BLaER1 treated with 17β-estradiol and CSF1 and Interleukin-3, amounts not matched to agents 10 nM and 100 nM (cell line): Measurements from ENCODE around the gene ITGAL.
A peak's percentile ranks its signal among the peaks of the same experiment; 100 is the strongest.

Experiments used
- H3K27ac ChIP-seq, 11 experiments: shearing (Covaris generic); formaldehyde crosslinking; 2 replicates each; pipeline ENCODE4 v1.8.1; 2022
- H3K27me3 ChIP-seq, 11 experiments: shearing (Covaris generic); formaldehyde crosslinking; 2 replicates each; pipeline ENCODE4 v1.8.1; 2022
- H3K36me3 ChIP-seq, 11 experiments: shearing (Covaris generic); formaldehyde crosslinking; 2 replicates each; pipeline ENCODE4 v1.8.1; 2022
- H3K4me1 ChIP-seq, 10 experiments: shearing (Covaris generic); formaldehyde crosslinking; 2 replicates each; pipeline ENCODE4 v1.8.1; 2022
- H3K4me2 ChIP-seq, 11 experiments: shearing (Covaris generic); formaldehyde crosslinking; 2 replicates each; pipeline ENCODE4 v1.8.1; 2022
- H3K4me3 ChIP-seq, 10 experiments: shearing (Covaris generic); formaldehyde crosslinking; 2 replicates each; pipeline ENCODE4 v1.8.1; 2022
- H3K9ac ChIP-seq, 11 experiments: shearing (Covaris generic); formaldehyde crosslinking; 2 replicates each; pipeline ENCODE4 v1.8.1; 2022
- H3K9me3 ChIP-seq, 11 experiments: shearing (Covaris generic); formaldehyde crosslinking; replicated peaks in 1 of 11; 2 replicates each; pipeline ENCODE4 v1.8.1; 2022
- H4K20me1 ChIP-seq, 11 experiments: shearing (Covaris generic); formaldehyde crosslinking; 2 replicates each; pipeline ENCODE4 v1.8.1; 2022
- Cebpa-rat ChIP-seq, 11 experiments: shearing (Covaris generic); IDR thresholded peaks; 2 replicates each; pipeline ENCODE4 v1.8.1; 2022

The ITGAL gene

DNA sequence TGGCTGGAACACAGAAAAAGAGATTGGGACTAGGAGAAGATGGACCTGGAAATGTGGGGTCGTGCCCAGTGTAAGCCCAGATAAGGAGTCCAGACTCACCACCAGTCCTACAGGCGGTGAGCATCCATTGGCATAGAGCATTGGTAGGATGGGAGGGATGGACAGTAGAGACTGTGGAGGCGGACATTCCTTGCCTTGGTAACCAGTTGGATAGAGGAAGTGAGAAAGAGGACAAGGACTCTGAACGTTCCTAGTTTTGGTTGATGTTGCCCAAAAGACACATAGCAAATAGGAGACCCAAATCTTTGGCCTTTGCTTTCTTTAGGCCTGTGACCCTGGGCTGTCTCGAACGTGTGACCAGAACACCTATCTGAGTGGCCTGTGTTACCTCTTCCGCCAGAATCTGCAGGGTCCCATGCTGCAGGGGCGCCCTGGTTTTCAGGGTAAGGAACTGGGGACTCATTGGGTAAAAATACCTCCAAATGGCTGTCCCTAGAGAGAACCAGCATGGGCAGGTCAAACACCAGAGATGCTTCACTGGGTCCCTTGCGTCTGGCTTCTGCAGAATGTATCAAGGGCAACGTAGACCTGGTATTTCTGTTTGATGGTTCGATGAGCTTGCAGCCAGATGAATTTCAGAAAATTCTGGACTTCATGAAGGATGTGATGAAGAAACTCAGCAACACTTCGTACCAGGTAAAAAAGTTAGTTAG is 6.4 kb downstream of the ITGAL start:
- Histone ChIP-seq H3K4me3 (no peak overlapping the region), H3K9me3 (no peaks in the 10 kb centered on the region), H3K9ac (no peak overlapping the region), H3K4me2 (peak overlapping the region in 6 of 11 experiments; percentile 24 to 76 (median 52); a peak in 11 of 22 replicates), H3K4me1 (peaks cover 3 to 73% (median 10%) of the 10 kb centered on the region in 10 experiments), H4K20me1 (peaks cover 0 to 30% (median 0%) of the 10 kb centered on the region in 11 experiments; a peak in 4 of 22 replicates), H3K27me3 (peaks cover 0 to 38% (median 24%) of the 10 kb centered on the region in 11 experiments; a peak in 18 of 22 replicates), H3K27ac (no peak overlapping the region), H3K36me3 (peaks cover 0 to 87% (median 0%) of the 10 kb centered on the region in 11 experiments; a peak in 10 of 22 replicates)
- TF ChIP-seq Cebpa-rat (IDR thresholded peaks at IDR 0.05): no peak

DNA sequence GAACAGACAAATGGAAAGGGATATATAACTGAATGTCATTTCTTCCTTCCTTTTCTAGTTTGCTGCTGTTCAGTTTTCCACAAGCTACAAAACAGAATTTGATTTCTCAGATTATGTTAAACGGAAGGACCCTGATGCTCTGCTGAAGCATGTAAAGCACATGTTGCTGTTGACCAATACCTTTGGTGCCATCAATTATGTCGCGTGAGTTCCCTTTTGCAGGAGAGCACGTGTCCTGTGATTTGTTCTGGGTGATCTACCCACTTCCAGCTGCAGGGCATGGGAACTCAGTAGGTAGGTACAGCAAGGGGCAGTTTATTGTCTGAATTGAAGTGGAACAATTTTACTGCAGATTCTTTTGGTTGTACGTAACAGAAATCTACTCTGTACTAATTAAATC is 8.8 kb downstream of the ITGAL start:
- no peak overlapping the region for H3K4me2 ChIP-seq
- peaks cover 0 to 87% (median 0%) of the 10 kb centered on the region in 11 experiments; a peak in 10 of 22 replicates for H3K36me3 ChIP-seq
- peaks cover 0 to 15% (median 5%) of the 10 kb centered on the region in 11 experiments; a peak in 7 of 22 replicates for H3K27me3 ChIP-seq
- H3K9ac ChIP-seq: no peak overlapping the region
- peaks cover 0 to 27% (median 0%) of the 10 kb centered on the region in 11 experiments; a peak in 3 of 22 replicates for H4K20me1 ChIP-seq
- H3K9me3 ChIP-seq: no peaks in the 10 kb centered on the region
- no peak overlapping the region for H3K27ac ChIP-seq
- H3K4me3 ChIP-seq: no peak overlapping the region
- no peak for TF ChIP-seq Cebpa-rat (IDR thresholded peaks at IDR 0.05)
- peaks cover 7 to 59% (median 19%) of the 10 kb centered on the region in 10 experiments; a peak in 16 of 20 replicates for H3K4me1 ChIP-seq

DNA sequence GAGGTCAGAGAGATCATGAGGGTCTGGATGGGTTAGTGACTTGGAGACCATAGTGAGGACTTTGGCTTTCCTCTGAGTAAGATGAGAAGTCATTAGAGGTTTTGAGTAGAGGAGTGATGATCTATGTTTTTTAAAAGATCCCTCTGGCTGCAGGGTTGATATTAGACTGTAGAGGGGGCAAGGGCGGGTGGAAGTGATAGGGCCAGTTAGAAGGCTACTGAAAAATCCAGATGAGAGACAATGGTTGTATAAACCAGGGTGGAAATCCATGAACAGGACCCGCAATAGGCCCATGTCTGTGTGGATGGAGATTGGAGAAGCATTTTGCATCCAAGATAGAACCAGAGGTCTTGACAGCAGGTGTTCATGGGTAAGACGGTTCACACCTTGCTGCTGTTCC is 9.8 kb downstream of the ITGAL start:
- Histone ChIP-seq H3K9ac (no peak overlapping the region), H3K4me1 (peaks cover 7 to 49% (median 19%) of the 10 kb centered on the region in 10 experiments; a peak in 16 of 20 replicates), H3K4me2 (no peak overlapping the region), H3K36me3 (peaks cover 0 to 87% (median 0%) of the 10 kb centered on the region in 11 experiments; a peak in 10 of 22 replicates), H3K27me3 (peaks cover 0 to 9% (median 0%) of the 10 kb centered on the region in 11 experiments; a peak in 5 of 22 replicates), H3K9me3 (no peaks in the 10 kb centered on the region), H3K4me3 (no peak overlapping the region), H3K27ac (no peak overlapping the region), H4K20me1 (peaks cover 0 to 36% (median 0%) of the 10 kb centered on the region in 11 experiments; a peak in 4 of 22 replicates)
- TF ChIP-seq Cebpa-rat (IDR thresholded peaks at IDR 0.05): no peak

DNA sequence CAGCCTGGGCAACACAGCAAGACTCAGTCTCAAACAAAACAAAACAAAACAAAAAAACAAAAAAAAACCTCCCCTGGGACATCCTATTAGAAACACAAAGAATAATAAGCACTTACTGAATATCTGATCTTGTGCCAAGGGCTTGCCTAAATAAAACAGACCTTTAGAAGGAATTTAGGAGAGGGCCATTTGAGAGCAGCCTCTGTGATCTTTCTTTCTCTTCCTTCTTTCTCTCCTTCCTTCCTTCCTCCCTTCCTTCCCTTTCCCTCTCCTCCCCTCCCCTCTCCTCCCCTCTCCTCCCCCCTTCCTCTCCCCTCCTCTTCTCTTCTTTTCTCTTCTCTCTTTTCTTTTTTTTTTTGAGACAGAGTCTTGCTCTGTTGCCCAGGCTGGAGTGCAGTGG is 12.3 kb downstream of the ITGAL start:
- no peak overlapping the region for H3K27ac ChIP-seq
- no peaks in the 10 kb centered on the region for H3K9me3 ChIP-seq
- H4K20me1 ChIP-seq: peaks cover 0 to 39% (median 0%) of the 10 kb centered on the region in 11 experiments; a peak in 4 of 22 replicates
- H3K27me3 ChIP-seq: no peaks in the 10 kb centered on the region
- peaks cover 0 to 98% (median 0%) of the 10 kb centered on the region in 11 experiments; a peak in 10 of 22 replicates for H3K36me3 ChIP-seq
- no peak for TF ChIP-seq Cebpa-rat (IDR thresholded peaks at IDR 0.05)
- peaks cover 7 to 45% (median 20%) of the 10 kb centered on the region in 10 experiments; a peak in 17 of 20 replicates for H3K4me1 ChIP-seq
- H3K9ac ChIP-seq: 0 out of 22 replicates have a peak overlapping the region, but pooled peaks of 1 of the 11 experiments have one; percentile 10
- H3K4me2 ChIP-seq: peak overlapping the region in 6 of 11 experiments; percentile 18 to 33 (median 22); a peak in 9 of 22 replicates
- H3K4me3 ChIP-seq: no peak overlapping the region

DNA sequence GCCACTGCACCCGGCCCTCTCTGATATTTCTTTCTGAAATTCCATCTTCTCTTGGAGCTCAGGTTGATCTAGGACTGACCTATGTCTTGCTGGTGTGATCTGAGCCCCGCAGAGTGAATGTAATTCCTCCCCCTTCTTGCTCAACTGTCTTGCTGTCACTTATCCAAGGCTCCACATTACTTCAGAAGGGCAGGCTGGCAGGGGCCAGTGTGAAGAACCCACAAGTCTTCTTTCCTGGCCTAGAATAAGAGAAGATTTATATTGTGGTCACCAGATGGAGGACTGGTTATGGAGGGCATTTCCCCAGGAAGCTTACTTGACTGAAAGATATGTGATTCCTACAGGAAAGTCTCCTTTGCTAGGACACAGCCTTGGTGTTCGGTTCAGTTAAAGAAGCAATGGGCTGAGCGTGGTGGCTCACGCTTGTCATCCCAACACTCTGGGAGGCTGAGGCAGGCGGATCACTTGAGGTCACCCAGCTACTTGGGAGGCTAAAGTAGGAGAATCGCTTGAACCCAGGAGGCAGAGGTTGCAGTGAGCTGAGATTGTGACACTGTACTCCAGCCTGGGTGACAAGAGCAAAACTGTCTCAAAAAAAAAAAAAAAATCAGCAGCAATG is 13.4 kb downstream of the ITGAL start:
- Histone ChIP-seq H3K27me3 (no peaks in the 10 kb centered on the region), H4K20me1 (peaks cover 0 to 39% (median 0%) of the 10 kb centered on the region in 11 experiments; a peak in 4 of 22 replicates), H3K4me3 (no peak overlapping the region), H3K9ac (no peak overlapping the region), H3K36me3 (peaks cover 0 to 98% (median 0%) of the 10 kb centered on the region in 11 experiments; a peak in 10 of 22 replicates), H3K9me3 (no peaks in the 10 kb centered on the region), H3K4me1 (peaks cover 7 to 46% (median 20%) of the 10 kb centered on the region in 10 experiments; a peak in 17 of 20 replicates), H3K4me2 (peak overlapping the region in 1 of 11 experiments; percentile 30; a peak in 2 of 22 replicates), H3K27ac (no peak overlapping the region)
- no peak for TF ChIP-seq Cebpa-rat (IDR thresholded peaks at IDR 0.05)

DNA sequence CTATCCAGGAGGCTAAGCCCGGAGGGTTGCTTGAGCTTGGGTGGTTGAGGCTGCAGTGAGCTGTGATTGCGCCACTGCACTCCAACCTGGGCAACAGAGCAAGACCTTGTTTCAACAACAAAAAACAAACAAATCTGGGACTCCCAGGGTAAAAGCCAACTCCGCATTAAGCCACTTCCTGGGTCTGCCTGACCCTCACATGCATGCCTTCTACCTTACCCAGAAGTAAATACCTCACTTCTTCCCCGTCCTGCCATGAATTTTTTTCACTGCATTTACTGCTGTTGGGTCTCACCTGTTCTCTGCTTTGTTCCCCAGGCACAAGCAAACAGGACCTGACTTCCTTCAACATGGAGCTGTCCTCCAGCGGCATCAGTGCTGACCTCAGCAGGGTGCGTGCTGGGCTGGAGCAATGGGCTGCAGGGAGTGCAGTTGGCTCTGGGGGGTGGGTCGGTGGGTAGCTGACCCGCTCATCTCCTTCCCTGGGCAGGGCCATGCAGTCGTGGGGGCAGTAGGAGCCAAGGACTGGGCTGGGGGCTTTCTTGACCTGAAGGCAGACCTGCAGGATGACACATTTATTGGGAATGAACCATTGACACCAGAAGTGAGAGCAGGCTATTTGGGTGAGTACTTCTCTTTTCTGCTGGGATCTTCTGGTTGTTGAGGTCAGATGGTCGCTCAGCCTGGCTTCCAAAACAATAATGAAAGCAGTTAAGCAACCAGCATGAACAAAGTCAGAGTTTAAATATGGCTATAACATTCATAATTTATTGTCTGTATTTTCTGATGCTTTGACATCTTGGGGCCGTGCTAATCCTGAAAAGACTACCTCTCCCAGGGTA is 16.4 kb downstream of the ITGAL start:
- H3K36me3 ChIP-seq: peaks cover 0 to 95% (median 0%) of the 10 kb centered on the region in 11 experiments; a peak in 10 of 22 replicates
- H3K9ac ChIP-seq: no peak overlapping the region
- peak overlapping the region in 4 of 11 experiments; percentile 26 to 57 (median 38); a peak in 8 of 22 replicates for H3K4me2 ChIP-seq
- H4K20me1 ChIP-seq: peaks cover 0 to 42% (median 0%) of the 10 kb centered on the region in 11 experiments; a peak in 4 of 22 replicates
- no peaks in the 10 kb centered on the region for H3K27me3 ChIP-seq
- no peak overlapping the region for H3K27ac ChIP-seq
- H3K9me3 ChIP-seq: no peaks in the 10 kb centered on the region
- no peak overlapping the region for H3K4me3 ChIP-seq
- H3K4me1 ChIP-seq: peaks cover 7 to 55% (median 37%) of the 10 kb centered on the region in 10 experiments; a peak in 18 of 20 replicates
- TF ChIP-seq Cebpa-rat (IDR thresholded peaks at IDR 0.05): no peak

DNA sequence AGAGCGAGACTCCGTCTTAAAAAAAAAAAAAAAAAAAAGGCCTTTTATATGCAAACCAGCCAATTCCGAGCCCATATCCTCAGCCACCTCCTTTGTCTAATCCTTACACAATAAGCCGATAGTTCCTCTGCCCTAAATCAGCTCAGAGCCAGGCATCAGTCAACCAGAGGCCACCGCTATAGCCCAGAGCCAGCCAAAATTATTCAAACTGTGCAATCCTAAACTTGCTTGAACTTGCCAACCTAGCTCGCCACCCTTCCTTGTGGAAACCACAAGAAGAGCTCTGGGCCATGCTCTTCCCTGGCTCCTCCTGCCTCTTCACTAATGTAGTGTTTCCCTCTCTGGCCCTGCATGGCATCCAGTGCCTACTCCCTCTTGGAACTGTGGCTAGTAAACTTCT is 17.7 kb downstream of the ITGAL start:
- no peaks in the 10 kb centered on the region for H3K27me3 ChIP-seq
- H3K9me3 ChIP-seq: no peaks in the 10 kb centered on the region
- H4K20me1 ChIP-seq: peaks cover 0 to 47% (median 0%) of the 10 kb centered on the region in 11 experiments; a peak in 4 of 22 replicates
- peaks cover 0 to 96% (median 0%) of the 10 kb centered on the region in 11 experiments; a peak in 10 of 22 replicates for H3K36me3 ChIP-seq
- TF ChIP-seq Cebpa-rat (IDR thresholded peaks at IDR 0.05): no peak
- H3K4me1 ChIP-seq: peaks cover 3 to 48% (median 33%) of the 10 kb centered on the region in 10 experiments; a peak in 18 of 20 replicates
- no peak overlapping the region for H3K27ac ChIP-seq
- H3K9ac ChIP-seq: no peak overlapping the region
- no peak overlapping the region for H3K4me3 ChIP-seq
- 0 out of 22 replicates have a peak overlapping the region, but pooled peaks of 1 of the 11 experiments have one; percentile 62 for H3K4me2 ChIP-seq

DNA sequence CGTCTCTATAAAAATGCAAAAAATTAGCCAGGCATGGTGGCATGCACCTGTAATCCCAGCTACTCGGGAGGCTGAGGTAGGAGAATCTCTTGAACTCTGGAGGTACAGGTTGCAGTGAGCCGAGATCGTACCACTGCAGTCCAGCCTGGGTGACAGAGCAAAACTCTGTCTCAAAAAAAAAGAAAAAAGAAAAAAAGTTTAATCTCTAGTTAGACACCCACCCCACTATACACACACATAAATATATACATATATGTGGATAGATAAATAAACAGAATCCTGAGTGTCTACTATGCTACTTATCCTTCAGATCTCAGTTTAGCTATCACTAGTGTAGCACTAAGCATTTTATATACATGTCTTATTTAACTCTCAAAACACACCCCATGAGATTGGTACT is 18.7 kb downstream of the ITGAL start:
- no peak for TF ChIP-seq Cebpa-rat (IDR thresholded peaks at IDR 0.05)
- Histone ChIP-seq H3K9ac (no peak overlapping the region), H3K36me3 (peaks cover 0 to 96% (median 0%) of the 10 kb centered on the region in 11 experiments; a peak in 10 of 22 replicates)

More for the DNA sequence above, 18.7 kb downstream of the ITGAL start:
- H3K9me3 ChIP-seq: no peaks in the 10 kb centered on the region
- H4K20me1 ChIP-seq: peaks cover 0 to 51% (median 0%) of the 10 kb centered on the region in 11 experiments; a peak in 4 of 22 replicates
- no peaks in the 10 kb centered on the region for H3K27me3 ChIP-seq
- H3K4me3 ChIP-seq: no peak overlapping the region
- H3K27ac ChIP-seq: 0 out of 22 replicates have a peak overlapping the region, but pooled peaks of 2 of the 11 experiments have one; percentile 3 to 32
- peak overlapping the region in 8 of 11 experiments; percentile 12 to 71 (median 42); a peak in 13 of 22 replicates for H3K4me2 ChIP-seq
- peaks cover 0 to 48% (median 26%) of the 10 kb centered on the region in 10 experiments; a peak in 16 of 20 replicates for H3K4me1 ChIP-seq
